ENCODE data around the gene ZNF611. TPM values are rescaled to one million over a fixed set of nuclear protein-coding genes. Genes with fewer than 3 reads are reported as not detected.
"Not testable (repeated sequence)": the region's sequence is repeated elsewhere in the genome, so short reads cannot be mapped to it uniquely, and the experiment has no call there.

The ZNF611 gene
- total RNA-seq, 1 experiment from 2014 or later: 22.4 TPM

GRCh38 chr19:52700673-52701072 is 34.2 kb downstream of the ZNF611 start:
- ATAC-seq (no peak), DNase-seq (ENCODE audit: low spot score) (no peak)
- H3K4me1 Mint-ChIP-seq: peaks cover 7% of the 10 kb centered on the region
- peaks cover 18% of the 10 kb centered on the region for H3K9me3 Mint-ChIP-seq
- H3K27me3 Mint-ChIP-seq (ENCODE audit: low read depth): no peaks in the 10 kb centered on the region
- POLR2A ChIA-PET: interaction anchor here (0.7 kb wide), 1 partner anchor 246 kb away, joined by 5 read pairs; no protein-coding TSS in a partner anchor
- TF ChIP-seq ELF4 (CRISPR knock-in tag; IDR thresholded peaks at IDR 0.05; ENCODE audit: low read depth) (no peak), NR3C1 (CRISPR knock-in tag; conservative IDR thresholded peaks at IDR 0.05; ENCODE audit: low read depth) (no peak), CBFB (CRISPR knock-in tag; IDR thresholded peaks at IDR 0.05; ENCODE audit: low read depth) (no peak), ARID4B (CRISPR knock-in tag; IDR thresholded peaks at IDR 0.05; ENCODE audit: borderline replicate concordance) (no peak), E2F5 (CRISPR knock-in tag; IDR thresholded peaks at IDR 0.05) (no peak), JAZF1 (CRISPR knock-in tag; IDR thresholded peaks at IDR 0.05) (no peak), SOX15 (CRISPR knock-in tag; IDR thresholded peaks at IDR 0.05) (no peak), NFATC4 (CRISPR knock-in tag; IDR thresholded peaks at IDR 0.05) (no peak), ZNF425 (CRISPR knock-in tag; conservative IDR thresholded peaks at IDR 0.05) (no peak), RELA (CRISPR knock-in tag; IDR thresholded peaks at IDR 0.05; ENCODE audit: borderline replicate concordance) (no peak), NR1H2 (CRISPR knock-in tag; IDR thresholded peaks at IDR 0.05) (no peak), AR (CRISPR knock-in tag; IDR thresholded peaks at IDR 0.05) (no peak), FOXK1 (CRISPR knock-in tag; IDR thresholded peaks at IDR 0.05) (no peak)
- TF ChIP-seq, protein P1, sequence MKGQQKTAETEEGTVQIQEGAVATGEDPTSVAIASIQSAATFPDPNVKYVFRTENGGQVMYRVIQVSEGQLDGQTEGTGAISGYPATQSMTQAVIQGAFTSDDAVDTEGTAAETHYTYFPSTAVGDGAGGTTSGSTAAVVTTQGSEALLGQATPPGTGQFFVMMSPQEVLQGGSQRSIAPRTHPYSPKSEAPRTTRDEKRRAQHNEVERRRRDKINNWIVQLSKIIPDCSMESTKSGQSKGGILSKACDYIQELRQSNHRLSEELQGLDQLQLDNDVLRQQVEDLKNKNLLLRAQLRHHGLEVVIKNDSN (CRISPR knock-in tag; IDR thresholded peaks at IDR 0.05): no peak
- TF ChIP-seq, protein P2, sequence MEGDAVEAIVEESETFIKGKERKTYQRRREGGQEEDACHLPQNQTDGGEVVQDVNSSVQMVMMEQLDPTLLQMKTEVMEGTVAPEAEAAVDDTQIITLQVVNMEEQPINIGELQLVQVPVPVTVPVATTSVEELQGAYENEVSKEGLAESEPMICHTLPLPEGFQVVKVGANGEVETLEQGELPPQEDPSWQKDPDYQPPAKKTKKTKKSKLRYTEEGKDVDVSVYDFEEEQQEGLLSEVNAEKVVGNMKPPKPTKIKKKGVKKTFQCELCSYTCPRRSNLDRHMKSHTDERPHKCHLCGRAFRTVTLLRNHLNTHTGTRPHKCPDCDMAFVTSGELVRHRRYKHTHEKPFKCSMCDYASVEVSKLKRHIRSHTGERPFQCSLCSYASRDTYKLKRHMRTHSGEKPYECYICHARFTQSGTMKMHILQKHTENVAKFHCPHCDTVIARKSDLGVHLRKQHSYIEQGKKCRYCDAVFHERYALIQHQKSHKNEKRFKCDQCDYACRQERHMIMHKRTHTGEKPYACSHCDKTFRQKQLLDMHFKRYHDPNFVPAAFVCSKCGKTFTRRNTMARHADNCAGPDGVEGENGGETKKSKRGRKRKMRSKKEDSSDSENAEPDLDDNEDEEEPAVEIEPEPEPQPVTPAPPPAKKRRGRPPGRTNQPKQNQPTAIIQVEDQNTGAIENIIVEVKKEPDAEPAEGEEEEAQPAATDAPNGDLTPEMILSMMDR (IDR thresholded peaks at IDR 0.05): no peak
- TF ChIP-seq, protein P3, sequence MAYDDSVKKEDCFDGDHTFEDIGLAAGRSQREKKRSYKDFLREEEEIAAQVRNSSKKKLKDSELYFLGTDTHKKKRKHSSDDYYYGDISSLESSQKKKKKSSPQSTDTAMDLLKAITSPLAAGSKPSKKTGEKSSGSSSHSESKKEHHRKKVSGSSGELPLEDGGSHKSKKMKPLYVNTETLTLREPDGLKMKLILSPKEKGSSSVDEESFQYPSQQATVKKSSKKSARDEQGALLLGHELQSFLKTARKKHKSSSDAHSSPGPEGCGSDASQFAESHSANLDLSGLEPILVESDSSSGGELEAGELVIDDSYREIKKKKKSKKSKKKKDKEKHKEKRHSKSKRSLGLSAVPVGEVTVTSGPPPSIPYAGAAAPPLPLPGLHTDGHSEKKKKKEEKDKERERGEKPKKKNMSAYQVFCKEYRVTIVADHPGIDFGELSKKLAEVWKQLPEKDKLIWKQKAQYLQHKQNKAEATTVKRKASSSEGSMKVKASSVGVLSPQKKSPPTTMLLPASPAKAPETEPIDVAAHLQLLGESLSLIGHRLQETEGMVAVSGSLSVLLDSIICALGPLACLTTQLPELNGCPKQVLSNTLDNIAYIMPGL (CRISPR knock-in tag; IDR thresholded peaks at IDR 0.05): no peak
- CTCF ChIA-PET: interaction anchor here (2.1 kb wide), 1 partner anchor 99 kb away, joined by 8 read pairs; no protein-coding TSS in a partner anchor
- no peak overlapping the region for H3K4me3 Mint-ChIP-seq
- peaks cover 19% of the 10 kb centered on the region for H3K36me3 Mint-ChIP-seq
- H3K27ac Mint-ChIP-seq: peak overlapping the region; percentile 19; the same call in 1 of the 2 replicates

DNA sequence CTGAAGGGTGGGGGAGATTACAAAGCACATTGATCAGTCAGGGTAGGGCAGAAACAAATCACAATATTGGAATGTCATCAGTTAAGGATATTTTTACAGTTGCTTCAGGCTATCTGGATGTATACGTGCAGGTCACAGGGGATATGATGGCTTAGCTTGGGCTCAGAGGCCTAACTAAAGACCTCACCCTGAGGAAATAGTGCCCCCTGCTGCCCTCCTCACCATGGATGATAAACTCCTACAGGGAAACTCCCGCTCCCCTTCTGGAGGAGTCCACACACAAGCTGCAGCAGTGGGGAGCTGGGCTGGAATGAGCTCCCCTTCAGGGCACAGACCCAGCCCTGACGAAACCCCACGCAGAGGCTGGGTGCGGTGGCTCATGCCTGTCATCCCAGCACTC is 35.3 kb downstream of the ZNF611 start:
- H3K4me1 Mint-ChIP-seq; H3K27ac Mint-ChIP-seq; H3K36me3 Mint-ChIP-seq; H3K4me3 Mint-ChIP-seq; H3K9me3 Mint-ChIP-seq; H3K27me3 Mint-ChIP-seq (ENCODE audit: low read depth); POLR2A ChIA-PET: not testable (repeated sequence)
- ATAC-seq (peak; percentile 84), DNase-seq (ENCODE audit: low spot score) (peak; percentile 73)
- CTCF ChIA-PET: interaction anchor here (0.7 to 2.1 kb wide), 7 partner anchors 31 to 357 kb away, joined by 3 to 8 read pairs (median 3); no protein-coding TSS in a partner anchor

Data from WTC11 (cell line).